HFF-Myc (cell line): ENCODE results near the gene DNAI4.

Experiments used
- DNase-seq: peaks from one replicate; pipeline ENCODE4 v3.0.0-alpha.2; 2011; ENCODE audit warnings: low read depth; ENCODE audit errors: extremely low read depth
- H3K4me3 ChIP-seq: replicated peaks from 2 replicates; pipeline ENCODE4 v1.5.1; 2011; ENCODE audit warnings: low read depth, mild to moderate bottlenecking, control low read depth, low read length
- TF ChIP-seq, protein P1 (sequence below): IDR thresholded peaks from 2 replicates; pipeline ENCODE4 v1.5.1; 2012; ENCODE audit warnings: mild to moderate bottlenecking, low read depth, low read length, control low read depth; ENCODE audit errors: missing control alignments

The DNAI4 gene

DNA sequence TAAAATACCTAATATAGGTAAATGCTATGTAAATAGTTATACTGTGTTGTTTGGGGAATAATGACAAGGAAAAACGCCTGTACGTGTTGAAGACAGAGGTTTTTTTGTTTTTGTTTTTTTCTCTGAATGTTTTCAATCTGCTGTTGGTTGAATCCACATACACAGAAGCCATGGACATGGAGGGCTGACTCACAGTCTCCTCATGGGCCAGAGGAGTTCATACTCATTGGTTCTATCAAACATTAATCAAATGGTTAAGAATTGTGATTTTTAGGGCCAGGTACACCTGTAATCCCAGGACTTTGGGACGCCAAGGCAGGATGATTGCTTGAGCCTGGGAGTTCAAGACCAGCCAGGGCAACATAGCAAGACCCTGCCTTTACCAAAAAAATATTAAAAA lies 20.7 kb upstream of the DNAI4 start:
- DNase-seq = no peak
- no peak overlapping the region for H3K4me3 ChIP-seq
- TF ChIP-seq, protein P1, sequence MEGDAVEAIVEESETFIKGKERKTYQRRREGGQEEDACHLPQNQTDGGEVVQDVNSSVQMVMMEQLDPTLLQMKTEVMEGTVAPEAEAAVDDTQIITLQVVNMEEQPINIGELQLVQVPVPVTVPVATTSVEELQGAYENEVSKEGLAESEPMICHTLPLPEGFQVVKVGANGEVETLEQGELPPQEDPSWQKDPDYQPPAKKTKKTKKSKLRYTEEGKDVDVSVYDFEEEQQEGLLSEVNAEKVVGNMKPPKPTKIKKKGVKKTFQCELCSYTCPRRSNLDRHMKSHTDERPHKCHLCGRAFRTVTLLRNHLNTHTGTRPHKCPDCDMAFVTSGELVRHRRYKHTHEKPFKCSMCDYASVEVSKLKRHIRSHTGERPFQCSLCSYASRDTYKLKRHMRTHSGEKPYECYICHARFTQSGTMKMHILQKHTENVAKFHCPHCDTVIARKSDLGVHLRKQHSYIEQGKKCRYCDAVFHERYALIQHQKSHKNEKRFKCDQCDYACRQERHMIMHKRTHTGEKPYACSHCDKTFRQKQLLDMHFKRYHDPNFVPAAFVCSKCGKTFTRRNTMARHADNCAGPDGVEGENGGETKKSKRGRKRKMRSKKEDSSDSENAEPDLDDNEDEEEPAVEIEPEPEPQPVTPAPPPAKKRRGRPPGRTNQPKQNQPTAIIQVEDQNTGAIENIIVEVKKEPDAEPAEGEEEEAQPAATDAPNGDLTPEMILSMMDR = no peak

DNA sequence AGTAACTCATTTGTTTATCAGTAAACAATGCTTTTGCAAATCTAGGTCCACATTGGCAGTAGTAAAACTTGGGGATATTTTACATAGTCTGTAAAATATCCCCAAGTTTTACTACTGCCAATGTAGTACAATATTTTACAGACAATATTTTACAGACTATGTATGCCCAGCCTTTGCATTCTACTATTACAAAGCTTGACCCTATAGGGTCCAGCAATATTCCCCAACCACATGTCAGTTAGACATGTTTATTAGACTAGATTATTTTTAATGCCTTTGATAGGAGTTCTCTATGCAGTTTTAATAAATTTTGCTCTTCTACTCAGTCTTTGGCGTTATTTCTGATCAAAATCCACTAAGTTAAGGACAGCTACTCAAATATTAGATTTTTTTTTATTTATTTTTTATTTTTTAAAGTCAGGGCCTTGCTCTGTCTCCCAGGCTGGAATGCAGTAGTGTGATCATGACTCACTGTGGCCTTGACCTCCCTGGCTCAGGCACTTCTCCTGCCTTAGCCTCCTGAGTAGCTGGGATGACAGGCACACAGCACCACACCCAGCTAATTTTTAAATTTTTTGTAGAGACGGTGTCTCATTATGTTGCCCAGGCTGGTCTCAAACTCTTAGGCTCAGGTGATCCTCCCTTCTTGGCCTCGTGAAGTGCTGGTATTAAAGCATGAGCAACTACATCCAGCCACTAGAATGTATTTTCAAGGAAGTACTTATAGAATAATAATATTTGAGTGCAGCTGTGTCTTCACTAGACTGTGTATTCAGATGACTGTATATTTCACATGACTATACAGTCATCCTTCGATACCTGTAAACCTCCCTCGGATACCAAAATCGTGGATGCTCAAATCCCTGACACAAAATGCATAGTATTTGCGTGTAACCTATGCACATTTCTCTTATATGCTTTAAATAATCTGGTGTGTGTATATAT lies 19.9 kb upstream of the DNAI4 start:
- H3K4me3 ChIP-seq = no peak overlapping the region
- TF ChIP-seq, protein P1 = no peak
- DNase-seq = peak; percentile 40

DNA sequence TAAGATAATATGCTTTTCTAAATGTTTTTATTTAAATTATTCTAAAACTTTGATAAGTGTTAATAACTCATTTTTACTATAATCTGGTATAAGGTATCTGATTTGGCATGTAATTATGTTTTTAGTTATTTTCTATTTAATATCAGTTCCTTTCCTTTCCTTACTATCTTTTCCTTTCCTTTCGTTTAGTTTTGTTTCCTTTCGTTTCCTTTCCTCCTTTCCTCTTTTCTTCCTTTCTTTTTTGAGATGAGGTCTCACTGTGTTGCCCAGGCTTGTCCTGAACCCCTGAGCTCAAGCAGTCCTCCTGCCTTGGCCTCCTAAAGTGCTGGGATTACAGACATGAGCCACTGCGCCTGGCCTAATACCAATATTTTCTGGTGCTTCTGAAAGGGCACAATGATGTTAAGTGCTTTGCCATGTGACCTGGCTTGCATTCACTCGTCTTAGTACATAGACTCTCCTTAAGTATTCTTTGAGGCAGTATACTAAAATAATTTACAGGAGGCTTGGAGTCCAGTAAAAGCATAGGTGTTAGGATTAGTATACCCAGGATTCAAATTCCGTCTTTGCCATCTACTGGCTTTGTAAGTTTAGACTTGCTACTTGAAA lies 18.8 kb upstream of the DNAI4 start:
- TF ChIP-seq, protein P1 = no peak
- H3K4me3 ChIP-seq = no peak overlapping the region
- DNase-seq = no peak

DNA sequence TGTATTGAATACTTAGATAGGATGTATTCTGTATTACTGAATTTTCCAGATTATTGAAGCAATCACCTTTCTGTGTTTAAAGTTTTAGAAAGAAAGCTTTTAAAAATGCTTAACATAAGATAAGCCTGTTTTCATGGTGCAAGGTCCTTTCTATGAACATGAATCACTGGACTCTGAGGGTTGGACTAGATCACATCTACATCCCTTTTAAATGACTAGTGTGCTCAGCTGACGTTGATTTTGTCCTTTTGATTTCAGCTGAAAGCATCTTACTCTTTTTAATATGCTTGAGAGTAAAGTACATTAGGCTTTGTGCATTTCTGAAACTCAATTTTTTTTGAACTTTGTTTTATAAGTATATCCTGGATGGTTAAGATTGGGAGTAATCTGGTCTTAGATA lies 16.3 kb upstream of the DNAI4 start:
- TF ChIP-seq, protein P1 = no peak
- H3K4me3 ChIP-seq = no peak overlapping the region
- DNase-seq = no peak

DNA sequence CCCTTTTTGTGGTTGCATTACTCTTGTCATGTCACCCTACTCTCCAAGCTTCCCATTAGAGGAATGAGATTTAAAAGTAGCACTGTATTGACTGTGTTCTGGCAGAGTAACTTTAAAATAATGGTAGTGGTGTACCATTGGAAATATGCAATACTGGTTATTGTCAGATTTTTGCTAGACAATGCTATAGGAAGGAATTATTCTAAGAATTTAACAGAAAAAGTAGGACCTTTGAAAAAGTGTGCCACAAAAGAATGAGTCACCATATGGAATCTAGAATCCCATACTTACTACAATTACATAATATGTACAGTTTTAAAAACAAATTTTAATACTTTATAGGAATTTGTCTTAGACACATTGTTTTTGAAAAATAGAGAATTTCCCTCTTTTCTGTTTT lies 14.0 kb upstream of the DNAI4 start:
- TF ChIP-seq, protein P1 = no peak
- no peak for DNase-seq
- no peak overlapping the region for H3K4me3 ChIP-seq

DNA sequence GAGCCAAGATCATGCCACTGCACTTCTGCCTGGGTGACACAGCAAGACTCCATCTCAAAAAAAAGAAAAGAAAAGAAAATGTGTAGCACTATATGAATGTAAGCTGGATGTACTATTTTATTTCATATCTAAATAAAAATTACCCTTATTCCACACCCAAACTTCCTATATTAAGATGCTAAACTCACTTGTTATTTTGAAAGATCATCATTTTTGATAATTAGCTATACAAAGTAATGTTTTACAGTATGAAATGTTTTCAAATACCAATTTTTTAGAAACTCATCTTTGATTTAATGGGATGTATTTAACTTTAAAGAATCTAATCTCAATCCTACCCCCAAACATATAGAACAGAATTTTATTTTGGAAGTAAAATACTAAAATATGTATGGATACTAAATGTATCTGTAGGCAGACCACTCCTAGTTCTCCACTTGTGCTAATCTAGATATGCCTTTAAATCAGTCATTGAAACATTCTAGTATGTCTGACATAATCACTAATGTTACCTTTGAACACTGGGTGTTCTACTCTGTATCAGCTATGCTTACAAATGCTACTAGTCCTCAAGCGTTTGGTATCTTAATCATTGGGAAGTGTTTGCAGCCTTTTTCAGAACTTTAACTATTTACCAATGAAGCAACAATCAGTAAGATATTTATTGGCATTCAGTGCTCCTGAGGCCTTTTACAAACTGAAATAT lies 13.0 kb upstream of the DNAI4 start:
- DNase-seq = no peak
- H3K4me3 ChIP-seq = no peak overlapping the region
- TF ChIP-seq, protein P1 = no peak
